ENCODE measurements around the gene TWNK.

The TWNK gene

DNA sequence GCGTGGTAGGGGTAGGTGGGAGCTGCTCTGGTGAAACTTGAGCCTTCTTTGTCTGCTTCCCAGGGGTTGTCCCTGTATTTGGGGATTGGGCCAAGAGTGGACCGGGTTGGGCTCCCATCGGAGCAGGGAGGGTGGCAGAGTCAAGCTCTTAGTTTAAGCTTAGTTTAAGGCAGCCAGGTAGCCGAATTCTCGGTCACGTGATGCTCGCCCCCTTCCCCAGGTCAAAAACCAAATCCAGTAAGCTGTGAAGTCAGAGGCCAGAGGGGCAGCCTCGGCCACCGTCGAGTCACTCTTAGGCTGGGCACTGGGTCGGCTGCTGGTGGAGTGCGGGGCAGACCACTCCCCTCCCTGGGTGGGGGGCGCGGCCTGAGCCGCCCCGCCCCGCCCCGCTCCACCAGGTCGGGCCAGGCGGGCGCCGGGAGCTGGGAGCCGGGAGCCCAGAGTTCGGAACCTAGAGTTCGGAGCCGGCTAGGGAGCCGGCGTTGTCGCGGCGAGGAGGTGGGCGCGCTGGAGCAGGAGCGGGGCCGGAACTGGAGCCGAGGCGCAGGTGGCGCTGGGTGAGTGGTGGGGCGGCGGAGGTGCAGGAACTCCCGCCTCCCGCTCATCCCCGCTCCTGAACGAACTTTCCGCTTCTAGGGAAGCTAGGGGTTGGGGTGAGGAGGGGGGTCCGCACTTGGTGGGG lies 9.5 kb downstream of the TWNK start:
- peak; percentile 62 for DNase-seq (ENCODE audit: low read depth, low spot score)

DNA sequence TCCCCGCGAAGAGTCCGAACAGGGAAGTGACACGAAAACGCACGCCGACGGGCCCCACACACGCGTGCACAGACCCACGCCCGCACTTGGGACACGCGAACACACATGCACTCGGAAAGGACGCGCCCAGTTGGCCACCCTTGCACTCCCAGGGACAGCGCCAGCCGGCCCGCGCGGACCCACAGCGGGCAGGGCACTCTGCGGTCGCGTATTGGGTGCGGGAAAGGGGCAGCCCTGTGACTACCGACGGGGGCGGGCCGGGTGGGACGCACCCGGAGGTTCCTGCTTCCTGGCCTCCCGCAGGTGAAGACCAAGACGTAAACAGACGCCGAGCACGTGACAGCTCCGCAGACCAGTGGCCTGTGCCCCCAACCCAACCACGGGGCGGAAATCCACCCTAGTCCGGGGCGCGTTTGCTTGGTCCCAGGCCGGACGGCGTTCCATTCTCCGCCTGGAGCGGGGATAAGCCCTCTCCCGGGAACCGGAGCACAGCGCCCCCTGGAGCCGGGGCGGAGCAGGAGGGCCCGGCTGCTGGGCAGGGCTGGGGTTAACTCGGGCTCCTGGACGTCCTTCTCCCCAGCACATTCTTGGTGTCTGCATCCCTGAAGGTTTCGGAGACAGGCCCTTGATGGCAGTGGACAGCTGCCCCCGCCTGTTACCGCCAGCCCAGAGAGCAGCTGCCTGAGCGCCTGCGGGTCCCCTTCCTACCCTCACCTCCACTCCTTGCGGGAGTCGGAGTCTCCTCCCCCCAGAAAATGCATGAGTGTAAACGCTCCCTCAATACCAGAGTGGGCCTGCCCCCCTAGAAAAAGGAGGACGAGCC lies 10.2 kb downstream of the TWNK start:
- peak; percentile 91 for DNase-seq (ENCODE audit: low read depth, low spot score)

DNA sequence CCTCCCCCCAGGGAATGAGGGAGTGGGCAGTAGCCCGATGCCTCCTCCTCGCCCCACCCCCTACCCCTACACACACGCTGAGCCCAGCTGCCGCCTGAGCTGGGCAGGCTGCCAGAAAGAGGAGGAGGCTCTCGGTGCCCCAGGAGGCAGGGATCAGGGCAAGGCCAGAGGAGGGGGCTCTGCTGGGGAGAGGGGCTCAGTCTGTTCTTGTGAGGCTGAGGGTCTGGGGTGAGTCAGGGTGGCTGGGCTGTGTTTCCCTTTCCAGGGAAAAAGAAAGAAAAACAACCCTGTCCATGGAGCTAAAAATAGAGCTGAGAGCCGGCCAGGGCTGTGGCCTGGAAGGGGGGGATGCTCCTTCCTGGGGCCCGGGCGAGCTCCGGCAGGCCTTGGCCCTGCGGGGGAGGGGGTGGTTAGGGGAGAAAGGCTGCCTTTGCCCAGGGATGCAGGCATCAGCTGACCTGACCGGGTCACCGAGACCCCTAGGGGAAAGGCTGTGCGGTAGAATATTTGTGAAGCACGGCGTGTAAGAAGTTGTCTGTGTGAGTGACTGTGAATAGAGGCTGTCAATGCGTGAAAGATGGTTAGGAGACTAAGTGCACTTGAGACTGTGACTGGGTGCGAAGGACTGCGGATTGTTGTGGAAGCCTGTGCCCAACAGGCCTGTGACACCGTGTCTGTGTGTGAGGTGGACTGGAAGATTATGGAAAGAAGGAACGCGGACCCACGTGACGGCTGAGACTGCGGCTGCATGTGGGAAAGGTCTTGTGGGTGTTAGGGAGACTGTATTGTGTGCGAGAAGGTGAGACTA lies 11.0 kb downstream of the TWNK start:
- peak; percentile 91 for DNase-seq (ENCODE audit: low read depth, low spot score)

DNA sequence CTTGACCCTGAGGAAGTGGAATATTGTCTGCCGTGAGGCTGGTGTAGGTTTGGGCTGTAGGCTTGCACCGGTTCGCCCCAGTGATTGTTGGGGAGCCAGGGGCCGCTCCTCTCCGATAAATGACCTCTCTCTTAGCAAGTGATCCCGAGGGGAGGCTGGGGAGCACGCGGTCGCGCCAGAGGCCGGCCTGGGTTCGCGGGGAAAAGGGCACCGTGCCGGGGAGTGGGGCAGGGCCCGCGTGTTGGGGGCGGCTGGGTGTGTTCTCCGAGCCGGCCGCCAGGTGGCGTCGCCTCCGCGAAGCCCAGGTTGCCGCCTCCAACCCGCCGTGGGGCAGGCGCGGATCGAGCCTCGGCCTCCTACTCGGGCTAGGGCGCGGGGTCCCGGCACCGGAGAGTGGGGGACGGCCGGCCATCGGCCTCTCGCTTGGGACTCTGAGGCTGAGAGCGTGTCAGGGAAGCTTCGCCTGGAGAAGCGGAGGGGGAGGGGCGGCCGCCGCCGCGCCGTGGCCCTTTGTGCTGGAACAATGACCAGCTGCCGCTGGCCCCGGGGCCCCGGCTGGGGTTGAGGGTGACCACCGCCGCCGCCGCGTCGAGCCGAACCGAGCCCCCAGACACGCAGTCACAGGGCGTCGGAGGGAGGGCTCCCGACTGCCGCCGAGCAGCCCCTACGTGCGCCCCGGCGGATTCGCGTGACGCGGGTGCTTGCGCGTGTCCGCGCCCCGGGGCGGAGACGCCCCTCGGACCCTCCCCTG lies 11.8 kb downstream of the TWNK start:
- peak; percentile 91 for DNase-seq (ENCODE audit: low read depth, low spot score)

DNA sequence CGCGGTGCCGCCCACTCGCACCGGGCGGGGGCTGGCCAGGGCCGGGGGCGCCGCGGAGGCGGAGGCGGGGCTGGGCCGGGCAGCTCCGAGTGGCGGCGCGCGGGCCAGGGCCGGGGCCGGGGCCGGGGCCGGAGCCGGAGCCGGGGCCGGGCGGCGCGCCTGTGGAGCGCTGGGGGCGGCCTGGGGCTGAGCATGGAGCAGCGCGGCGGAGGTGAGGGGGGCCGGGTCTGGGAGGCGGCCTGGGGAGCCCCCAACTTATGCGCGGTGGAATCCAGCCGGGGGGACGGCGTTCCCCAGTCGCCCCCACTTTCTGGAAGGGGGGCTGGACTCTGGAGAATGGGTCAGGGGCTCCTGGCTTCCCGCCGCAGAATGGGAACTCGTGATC lies 12.4 kb downstream of the TWNK start, which contains the start of gene LZTS2:
Gene LZTS2, plus strand, starts transcription at position 67 of the 385 bp plus-strand sequence. CDS start 2,731 bp downstream, outside the sequence.
- no peak for DNase-seq (ENCODE audit: low read depth, low spot score)

DNA sequence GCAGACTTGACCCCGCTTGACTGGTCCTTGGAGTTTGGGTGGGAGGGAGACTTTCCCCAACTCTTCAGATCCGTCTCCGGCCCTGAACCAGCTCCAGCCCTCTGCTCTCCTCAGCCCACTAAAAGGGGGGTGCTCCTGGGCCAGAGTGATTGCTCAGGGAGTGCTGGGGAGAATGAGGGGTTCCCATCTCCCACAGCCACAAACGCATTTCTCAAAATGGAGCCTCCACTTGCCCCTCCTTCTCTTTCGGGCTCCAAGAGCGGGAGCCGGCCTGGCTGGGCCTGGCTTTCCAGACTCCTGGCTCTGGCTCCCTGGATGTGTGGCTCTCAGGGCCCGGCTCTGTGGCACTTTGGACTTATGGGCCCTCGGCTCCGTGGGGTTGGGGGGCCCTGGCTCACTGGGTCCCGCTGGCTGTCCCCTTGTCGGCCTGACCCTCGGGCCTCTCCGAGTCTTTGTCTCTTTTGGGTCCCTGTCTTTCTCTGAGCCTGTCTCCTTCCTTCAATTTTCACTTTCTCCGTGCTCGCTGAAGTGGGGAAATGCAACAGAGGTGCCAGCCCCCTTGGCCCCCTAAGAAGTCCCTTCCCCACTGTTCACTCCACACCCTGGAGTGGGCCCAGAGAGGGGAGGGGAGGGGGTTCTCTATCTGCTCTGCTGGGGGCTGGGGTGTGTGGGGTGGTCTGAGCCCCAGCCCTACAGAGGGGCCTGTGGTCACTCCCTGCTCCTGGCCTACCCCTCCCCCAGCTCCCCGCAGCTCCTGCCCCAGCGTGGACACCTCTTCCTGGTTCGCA lies 13.0 kb downstream of the TWNK start:
- peak; percentile 63 for DNase-seq (ENCODE audit: low read depth, low spot score)

DNA sequence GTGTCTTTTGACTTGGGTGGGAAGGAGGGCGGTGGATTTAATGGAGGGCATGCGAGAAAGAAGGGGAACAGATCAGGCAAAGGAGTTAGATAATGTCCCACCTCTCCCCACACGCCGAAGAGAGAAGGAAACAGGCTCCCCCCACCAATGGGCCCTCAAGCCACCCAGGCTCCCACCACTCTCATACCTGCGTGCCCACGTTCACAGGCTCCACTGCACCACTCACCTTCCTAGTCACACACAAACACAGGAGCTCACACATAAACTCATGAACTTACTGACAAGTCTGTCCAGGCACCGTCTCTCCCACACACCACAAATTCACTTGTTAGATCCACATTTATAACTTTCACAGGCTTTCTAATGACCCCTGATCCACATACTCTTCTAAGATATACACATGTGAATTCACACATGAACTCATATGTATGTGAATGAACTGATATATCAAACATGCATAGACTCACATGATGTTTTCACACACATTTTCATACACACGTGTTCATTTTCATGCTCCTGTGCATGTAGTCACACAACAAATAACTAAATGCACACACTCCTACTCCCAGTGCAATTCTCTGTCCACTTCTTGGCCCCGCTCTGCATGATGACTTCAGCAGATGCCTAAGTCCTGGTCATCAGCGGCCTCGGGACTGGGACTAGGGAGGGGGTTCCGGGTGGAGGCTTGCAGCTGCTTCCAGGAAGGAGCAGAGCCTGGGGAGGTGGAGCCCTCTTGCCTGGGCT lies 13.7 kb downstream of the TWNK start:
- DNase-seq (ENCODE audit: low read depth, low spot score) = peak; percentile 89

DNA sequence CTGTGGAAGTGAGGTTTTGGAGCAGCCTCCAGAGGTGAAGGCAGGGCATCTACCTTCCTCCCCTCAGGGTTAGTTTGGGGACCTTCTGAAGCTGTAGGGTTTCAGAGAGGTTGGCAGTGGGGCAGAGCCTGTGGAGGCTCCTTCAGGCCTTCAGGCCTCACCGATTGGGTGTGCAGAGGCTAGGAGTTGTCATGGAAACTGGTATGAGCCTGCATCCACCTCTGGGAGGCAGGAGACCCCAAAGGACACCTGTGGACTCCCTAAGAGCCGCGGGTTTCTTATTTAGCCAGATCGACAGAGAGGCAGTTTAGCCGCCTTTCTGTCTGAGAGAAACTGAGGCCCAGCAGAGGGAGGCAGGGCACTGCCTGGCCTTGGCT lies 14.3 kb downstream of the TWNK start:
- DNase-seq (ENCODE audit: low read depth, low spot score) = no peak

DNA sequence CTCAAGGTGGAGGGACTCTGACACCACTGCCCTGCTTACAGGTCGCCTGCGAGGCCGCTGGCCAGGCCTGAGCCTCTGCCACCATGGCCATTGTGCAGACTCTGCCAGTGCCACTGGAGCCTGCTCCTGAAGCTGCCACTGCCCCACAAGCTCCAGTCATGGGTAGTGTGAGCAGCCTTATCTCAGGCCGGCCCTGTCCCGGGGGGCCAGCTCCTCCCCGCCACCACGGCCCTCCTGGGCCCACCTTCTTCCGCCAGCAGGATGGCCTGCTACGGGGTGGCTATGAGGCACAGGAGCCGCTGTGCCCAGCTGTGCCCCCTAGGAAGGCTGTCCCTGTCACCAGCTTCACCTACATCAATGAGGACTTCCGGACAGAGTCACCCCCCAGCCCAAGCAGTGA lies 15.1 kb downstream of the TWNK start:
- no peak for DNase-seq (ENCODE audit: low read depth, low spot score)

DNA sequence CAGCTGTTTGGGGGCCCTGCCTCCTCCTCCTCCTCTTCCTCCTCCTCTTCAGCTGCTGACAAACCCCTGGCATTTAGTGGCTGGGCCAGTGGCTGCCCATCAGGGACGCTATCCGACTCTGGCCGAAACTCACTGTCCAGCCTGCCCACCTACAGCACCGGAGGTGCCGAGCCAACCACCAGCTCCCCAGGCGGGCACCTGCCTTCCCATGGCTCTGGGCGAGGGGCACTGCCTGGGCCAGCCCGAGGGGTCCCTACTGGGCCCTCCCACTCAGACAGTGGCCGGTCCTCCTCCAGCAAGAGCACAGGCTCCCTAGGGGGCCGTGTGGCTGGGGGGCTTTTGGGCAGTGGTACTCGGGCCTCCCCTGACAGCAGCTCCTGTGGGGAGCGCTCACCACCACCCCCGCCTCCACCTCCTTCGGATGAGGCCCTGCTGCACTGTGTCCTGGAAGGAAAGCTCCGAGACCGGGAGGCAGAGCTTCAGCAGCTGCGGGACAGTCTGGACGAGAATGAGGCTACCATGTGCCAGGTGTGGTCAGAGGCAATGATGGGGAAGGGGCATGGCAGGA lies 16.4 kb downstream of the TWNK start:
- DNase-seq (ENCODE audit: low read depth, low spot score) = no peak

DNA sequence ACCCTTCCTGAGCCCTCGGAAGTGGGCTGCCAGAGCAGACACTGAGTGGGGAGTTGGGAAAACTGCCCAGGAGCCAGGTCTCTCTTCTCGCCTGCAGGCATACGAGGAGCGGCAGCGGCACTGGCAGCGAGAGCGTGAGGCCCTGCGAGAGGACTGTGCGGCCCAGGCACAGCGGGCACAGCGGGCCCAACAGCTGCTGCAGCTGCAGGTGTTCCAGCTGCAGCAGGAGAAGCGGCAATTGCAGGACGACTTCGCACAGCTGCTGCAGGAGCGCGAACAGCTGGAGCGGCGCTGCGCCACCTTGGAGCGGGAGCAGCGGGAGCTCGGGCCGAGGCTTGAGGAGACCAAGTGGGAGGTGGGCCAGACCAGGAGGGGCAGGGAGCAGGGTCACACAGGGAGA lies 18.0 kb downstream of the TWNK start:
- no peak for DNase-seq (ENCODE audit: low read depth, low spot score)

DNA sequence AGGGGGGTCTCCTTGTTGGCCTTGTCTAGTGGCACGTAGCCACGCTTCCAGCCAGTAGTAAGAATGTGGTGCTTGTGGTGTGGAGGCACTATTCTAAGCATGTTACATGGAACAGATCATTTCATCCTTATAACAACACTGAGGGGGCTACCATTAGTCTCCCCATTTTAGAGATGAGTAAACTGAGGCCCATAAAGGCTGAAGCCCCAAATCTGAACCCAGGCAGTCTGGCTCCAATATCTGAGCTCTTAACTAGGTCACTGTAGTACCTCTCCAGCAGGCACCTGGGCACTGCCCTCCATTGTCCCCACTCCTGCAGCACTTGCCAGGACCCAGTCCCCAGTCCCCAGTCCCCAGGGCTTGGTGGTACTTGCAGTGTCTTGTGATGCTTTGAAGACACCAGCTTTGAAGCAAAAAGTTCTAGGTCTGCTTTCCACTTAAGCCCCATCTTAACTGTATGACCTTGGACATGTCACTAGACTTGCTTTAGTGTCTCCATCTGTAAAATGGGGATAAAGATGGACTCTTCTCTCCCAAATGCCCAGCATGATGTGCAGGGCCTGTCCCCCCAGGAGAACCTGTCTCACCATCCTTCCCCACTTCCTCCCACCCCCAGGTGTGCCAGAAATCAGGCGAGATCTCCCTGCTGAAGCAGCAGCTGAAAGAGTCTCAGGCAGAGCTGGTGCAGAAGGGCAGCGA lies 18.7 kb downstream of the TWNK start:
- DNase-seq (ENCODE audit: low read depth, low spot score) = no peak

DNA sequence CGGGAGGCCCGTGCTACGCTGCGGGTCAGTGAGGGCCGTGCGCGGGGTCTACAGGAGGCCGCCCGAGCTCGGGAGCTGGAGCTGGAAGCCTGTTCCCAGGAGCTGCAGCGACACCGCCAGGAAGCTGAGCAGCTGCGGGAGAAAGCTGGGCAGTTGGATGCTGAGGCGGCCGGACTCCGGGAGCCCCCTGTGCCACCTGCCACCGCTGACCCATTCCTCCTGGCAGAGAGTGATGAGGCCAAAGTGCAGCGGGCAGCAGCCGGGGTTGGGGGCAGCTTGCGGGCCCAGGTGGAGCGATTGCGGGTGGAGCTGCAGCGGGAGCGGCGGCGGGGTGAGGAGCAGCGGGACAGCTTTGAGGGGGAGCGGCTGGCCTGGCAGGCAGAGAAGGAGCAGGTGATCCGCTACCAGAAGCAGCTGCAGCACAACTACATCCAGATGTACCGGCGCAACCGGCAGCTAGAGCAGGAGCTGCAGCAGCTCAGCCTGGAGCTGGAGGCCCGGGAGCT lies 19.3 kb downstream of the TWNK start:
- no peak for DNase-seq (ENCODE audit: low read depth, low spot score)

DNA sequence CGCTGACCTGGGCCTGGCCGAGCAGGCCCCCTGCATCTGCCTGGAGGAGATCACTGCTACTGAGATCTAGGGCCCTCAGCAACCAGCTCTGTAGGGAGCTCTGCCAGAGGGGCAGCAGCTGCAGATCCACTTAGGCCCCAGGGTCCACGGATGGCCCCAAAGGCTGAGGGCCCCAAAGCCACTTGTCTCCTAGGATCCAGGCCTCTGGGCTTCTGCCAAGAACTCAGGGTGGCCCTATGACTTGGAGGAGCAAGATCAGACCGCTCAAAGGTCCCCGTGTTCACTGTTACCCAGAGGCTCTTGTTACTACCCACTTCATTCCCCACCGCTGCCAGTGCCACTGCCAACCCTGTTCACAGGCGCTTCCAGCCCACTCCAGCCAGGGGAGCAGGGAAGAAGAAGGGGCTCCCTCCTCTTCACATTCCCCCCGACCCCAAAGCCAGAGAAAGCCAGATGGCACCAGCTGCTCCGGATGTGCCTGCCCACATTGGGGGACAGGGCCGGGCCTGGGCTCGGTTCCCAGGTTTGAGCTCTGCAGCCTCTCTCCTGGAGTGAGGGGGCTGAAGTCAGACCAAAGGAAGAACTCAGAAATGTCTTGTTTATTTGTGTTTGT lies 19.9 kb downstream of the TWNK start:
- DNase-seq (ENCODE audit: low read depth, low spot score) = no peak

DNA sequence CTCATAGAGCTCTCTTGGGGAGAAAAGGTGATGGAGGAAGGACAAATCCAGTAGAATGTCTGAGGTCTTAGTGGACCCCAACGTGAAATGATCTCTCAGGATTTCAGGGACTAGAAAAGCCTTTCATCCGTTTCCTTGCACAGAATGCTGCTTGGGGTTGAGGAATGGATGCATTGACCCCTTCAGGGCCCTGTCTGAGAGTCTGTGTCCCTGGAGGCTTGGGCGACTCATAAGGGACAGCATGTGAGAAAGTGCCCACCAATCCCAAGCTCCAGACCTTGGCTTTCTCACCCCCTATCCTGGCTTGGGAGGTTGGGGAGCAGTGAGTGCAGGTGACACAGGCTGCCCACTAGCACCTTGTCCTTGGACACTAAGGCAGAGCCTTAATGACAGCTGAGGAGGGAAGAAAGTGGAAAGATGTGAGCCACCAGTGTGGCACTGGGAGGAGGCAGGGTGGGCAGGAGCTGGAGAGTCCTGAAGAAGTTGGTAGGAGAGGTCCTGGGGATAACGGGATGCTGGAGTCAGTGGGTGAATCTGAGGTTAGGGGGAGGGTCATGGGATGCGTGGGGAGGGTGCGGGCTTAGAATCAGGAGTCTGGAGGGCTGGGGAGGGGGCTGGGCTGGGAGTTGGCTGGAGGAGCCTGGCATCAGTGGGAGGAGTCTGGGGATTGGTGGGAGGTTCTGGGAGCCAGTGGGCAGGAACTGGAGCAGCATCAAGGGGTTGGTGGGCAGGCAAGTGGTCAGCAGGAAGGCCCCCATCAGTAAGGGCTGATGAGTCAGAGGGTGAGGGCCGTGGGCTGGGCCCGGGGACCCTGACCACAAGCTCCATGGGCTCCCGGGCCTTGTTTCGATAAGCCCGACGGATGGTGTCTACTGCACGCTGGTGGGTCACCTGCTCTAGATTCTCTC lies 20.8 kb downstream of the TWNK start:
- no peak for DNase-seq (ENCODE audit: low read depth, low spot score)

DNA sequence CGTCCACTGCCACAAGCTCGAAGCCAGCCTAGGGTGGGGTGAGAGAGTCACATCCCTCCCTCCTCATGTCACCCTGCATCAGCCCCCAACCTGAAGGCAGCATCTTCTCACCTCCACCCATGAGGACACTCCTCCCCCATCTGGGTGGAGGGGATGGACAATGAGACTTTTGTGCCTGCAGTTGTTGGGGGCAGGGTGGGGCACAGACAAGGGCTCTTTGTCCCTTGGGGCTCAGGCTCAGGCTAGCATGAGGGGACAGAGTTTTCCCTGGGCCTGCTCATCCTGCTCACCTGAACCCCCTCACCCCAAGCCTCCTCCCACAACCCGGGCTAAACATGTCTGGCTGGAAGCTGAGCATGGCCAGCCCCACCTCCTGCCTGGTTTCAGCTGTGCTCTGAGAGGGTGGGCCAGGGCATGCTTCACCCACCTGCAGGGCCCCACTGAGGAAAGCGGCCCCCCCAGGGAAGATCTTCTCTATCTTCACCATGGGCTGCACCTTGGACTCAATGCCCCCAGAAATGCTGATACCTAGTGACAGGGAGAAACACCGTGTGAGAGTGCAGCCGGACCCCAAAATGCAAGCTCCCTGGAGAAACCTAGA lies 21.6 kb downstream of the TWNK start:
- DNase-seq (ENCODE audit: low read depth, low spot score) = no peak

DNA sequence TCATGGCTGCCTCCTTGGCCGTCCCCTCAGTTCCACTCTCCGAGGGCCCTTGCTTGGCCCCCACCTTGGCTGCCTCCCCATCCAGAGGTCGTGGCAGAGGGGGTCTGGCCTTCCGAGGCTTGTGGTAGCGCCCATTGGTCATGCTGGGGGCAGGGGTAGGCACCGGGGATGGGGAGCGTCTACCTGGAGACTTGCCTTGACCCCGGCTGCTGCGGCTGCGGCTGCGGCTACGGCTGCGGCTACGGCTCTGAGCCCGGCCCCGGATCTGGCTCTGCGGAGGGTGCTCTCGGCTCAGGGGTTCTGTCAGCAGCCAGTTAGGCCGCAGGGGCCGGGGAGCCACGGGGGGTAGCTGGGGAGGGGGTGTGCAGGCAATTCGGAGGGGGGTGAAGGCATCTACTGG lies 23.0 kb downstream of the TWNK start:
- no peak for DNase-seq (ENCODE audit: low read depth, low spot score)

All from astrocyte of the hippocampus (primary cell).